Eye (tissue), 1 donor: ENCODE results near the gene MYF5.
A peak's percentile ranks its signal among the peaks of the same experiment; 100 is the strongest.
"Not testable (repeated sequence)": the region's sequence is repeated elsewhere in the genome, so short reads cannot be mapped to it uniquely, and the experiment has no call there.

ENCODE experiments used
- DNase-seq: peaks from one replicate; pipeline ENCODE4 v3.0.0-alpha.2; 2015

MYF5 gene

DNA sequence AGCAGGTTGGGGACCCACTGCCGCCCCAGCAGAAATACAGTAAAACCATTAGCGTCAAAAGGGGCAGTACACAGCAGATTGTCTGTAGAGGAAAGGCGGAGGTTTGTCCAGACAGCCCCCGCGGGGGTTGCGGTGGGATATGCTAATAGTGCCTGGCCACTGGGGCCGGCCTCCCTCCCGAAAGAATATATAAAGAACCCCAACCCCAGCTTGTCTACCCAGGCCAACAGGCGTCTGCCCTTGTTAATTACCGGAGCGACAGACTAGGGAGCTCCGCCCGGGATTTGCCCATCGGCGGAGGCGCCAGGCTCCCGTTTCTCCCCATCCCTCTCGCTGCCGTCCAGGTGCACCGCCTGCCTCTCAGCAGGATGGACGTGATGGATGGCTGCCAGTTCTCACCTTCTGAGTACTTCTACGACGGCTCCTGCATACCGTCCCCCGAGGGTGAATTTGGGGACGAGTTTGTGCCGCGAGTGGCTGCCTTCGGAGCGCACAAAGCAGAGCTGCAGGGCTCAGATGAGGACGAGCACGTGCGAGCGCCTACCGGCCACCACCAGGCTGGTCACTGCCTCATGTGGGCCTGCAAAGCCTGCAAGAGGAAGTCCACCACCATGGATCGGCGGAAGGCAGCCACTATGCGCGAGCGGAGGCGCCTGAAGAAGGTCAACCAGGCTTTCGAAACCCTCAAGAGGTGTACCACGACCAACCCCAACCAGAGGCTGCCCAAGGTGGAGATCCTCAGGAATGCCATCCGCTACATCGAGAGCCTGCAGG lies at the start of gene MYF5:
MYF5 (plus strand) TSS at position 217 of the 774 bp plus-strand sequence; CDS start at position 369, 152 bp downstream.
- peak; percentile 22 for DNase-seq

DNA sequence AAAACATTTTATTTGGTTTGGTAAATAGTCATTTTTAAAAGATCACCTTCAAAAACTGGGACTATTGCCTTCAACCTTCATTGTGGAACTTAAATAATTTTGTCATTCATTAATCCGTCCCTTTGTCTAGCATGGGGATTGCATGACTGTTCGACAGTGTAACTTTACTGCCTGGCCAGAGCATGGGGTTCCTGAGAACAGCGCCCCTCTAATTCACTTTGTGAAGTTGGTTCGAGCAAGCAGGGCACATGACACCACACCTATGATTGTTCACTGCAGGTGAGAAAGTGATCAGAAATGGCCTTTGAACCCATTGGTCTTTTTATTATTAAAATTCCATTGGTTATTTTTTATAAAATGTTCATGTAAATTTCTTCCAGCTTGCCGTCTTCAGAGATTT lies 46.5 kb upstream of the MYF5 start:
- no peak for DNase-seq

DNA sequence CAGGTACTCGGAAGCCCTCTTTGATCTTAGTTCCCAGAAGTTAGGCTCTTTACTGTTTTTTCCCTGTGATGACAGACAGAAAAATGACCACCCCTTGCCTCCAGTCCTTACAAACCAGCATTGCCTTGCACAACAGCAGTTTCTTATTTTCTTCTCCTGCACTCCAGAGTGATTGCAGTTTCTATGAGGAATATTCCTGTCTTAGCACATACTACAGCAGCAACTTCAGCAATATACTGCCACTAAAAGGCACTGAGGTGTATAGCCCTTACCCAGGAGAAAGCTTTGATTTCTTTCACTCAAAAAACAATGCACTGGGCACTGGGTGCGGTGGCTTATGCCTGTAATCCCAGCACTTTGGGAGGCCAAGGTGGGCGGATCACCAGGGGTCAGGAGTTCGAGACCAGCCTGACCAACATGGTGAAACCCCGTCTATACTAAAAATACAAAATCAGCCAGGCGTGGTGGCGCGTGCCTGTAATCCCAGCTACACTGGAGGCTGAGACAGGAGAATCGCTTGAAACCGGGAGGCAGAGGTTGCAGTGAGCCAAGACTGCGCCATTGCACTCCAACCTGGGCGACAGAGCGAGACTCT lies 40.6 kb upstream of the MYF5 start:
- DNase-seq = not testable (repeated sequence)

DNA sequence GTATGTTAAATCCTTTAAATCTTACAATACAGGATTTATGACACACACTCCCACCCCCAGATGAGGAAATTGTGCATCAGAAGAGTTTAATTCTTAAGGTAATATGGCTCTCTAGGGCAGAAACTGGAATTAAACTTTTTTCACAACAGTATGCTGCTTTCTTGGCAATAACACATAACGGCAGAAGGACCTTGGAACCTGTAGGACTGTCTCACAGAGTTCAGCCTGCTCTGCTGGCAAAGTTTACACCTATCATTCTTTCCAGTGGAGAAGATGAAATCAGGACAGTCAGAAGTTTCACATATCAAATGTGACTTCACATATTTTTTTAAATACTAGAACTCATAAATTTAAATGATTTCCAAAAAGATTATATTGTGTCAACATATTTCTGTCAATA lies 39.9 kb upstream of the MYF5 start:
- DNase-seq = no peak

DNA sequence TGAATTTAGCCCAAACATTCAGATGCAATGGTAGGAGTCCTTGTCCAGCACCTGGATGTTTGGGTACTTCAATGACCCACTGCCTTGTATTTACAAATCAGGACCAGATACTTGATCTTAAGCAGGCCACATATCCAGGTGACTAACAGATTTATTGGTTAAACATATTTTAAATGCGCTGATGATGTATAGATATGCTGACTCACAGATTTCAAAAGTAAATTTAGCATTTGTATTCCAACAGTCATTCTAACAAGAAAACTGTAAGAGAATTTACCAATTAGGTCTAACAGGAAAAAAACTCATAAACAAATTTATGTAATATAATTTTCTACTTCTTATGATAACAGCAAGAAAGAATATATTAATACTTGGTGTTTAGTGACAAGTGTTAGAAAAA lies 38.7 kb upstream of the MYF5 start:
- no peak for DNase-seq

DNA sequence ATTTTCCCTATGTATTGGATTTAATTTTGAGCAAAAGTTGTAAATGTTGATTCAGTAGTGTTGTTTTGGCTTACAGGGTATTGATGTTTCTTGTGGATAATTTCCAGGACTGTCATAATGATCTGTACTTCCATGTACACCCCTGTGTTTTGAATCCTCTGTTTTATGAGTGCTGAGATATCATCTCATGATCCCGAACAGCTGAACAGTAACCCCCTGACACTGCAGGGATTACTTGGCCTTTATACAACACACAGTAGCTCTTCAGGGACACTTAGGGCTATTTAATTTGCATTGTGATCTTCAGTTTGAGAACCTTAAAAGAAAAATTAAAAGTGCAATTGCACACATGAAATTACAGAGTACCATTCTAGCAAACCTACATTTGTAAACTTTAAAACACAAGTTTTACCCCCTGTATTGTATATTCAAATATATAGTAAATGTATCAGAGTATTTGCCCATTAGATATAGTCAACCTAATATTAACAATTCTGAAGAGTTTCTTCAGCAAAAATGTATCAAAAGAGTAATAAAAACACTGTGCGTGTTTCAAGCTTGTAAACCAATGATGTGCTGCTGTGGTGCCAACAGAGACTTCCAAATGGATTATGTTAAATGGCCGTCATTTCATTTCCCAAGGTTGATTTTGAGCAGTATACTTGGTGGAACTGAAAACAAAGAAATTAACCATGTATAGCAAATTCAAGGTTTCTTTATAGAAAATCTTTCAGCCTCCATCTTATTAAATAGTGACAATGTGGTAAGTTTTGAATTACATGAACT lies 37.2 kb upstream of the MYF5 start:
- no peak for DNase-seq

DNA sequence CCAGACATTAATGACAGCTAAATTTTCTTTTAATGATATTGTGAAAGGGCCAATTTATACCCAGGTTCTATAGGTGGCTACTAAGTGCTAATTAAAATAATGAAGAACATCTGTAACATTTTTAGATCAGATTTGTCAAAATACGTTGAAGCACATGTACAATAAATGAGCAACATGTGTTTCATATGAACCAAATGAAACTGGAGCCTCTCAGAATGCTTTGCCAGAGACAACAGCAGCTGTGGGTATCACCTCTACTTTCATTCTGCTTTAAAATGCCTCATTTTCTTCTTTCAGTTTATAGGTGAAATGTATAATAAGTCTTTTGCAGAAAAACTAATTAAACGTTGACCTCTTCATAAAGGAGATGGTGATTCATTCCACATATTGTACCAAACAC lies 35.4 kb upstream of the MYF5 start:
- peak; percentile 32 for DNase-seq

DNA sequence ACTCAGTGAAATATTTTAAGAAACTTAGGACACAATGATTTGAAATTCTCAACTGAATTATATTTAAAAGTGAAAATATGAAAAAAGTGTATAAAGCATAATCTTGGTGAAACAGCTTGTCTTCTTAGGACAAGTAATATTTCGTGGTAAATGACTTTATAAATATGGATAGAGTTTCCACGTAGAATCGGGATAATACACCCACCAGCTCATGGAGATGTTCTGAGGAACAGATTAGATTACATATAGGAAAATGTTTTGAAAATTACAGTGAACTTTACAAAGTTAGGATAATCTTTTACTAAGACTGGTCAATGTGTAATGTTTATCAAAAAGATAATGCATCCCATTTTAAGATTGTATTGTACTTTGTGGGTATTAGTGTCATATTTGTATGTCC lies 34.9 kb upstream of the MYF5 start:
- DNase-seq = no peak

DNA sequence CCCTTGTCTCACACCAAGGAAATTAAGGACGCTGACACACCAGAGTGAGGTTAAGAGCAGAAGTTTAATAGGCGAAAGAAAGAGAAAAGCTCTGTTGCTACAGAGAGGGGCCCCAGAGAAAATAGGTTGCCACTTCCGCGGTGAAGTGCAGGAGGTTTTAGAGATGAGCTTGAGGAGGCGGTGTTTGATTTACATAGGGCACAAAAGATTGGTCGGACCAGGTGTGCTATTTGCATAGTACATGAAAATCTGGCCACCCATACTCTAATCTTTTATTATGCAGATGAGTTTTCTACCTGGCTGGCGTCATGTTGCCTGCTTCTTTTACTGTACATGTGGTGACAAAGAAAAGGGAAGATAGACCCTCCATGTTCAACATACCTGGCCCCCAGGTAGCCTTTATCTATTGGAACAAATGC lies 32.6 kb upstream of the MYF5 start:
- DNase-seq = no peak

DNA sequence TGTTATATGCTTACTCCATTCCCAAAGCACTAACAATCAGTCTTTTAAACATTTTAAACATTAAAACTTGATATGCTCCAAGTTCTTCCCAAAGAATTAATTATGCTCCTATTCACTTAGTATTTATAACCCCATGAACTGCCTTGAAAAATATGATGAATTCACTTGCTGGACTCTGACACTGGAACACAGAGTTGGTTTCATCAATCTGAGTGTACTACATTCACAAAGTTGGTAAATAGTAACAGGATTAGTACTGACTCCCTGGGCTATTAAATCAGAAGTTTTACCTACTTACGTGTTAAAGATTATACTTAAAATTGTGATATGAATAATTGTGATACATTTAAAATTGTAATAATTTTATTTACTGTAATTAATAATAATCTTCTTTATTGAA lies 26.6 kb upstream of the MYF5 start:
- no peak for DNase-seq

DNA sequence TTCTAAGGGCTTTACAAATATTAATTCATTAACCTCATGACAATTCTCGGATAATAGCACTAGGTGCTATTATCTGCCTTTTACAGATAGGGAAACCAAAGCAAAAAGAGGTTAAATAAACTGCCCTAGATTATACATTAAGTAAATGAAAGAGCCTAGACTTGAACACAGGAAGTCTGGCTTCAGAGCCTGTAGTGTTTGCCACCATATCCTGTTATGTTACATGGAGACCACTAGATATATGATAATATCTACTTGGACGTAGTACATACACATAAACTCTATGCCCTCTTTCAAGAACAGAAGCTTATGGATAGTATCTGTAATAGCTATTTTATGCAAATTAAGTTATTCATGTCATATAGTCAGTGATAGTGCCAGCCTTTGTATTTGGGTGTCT lies 26.2 kb upstream of the MYF5 start:
- no peak for DNase-seq

DNA sequence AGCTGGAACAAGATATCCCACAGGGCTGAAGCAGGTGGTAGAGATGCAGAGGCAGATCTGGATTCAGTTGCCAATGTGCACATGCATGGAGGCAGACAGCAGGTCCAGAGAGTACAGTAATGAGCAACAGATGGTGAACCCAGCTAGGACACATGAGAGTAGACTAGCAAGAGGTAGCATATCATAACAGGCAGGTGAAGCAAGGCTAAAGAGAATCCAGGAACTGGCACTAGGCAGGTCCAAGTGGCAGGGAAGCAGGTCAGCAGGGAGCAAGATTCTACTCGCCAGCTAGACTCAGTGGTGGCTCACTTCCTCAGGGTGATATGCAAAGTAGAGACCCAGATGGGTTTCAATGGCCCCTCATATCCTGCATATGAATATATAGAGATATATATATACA lies 24.6 kb upstream of the MYF5 start:
- DNase-seq = no peak

DNA sequence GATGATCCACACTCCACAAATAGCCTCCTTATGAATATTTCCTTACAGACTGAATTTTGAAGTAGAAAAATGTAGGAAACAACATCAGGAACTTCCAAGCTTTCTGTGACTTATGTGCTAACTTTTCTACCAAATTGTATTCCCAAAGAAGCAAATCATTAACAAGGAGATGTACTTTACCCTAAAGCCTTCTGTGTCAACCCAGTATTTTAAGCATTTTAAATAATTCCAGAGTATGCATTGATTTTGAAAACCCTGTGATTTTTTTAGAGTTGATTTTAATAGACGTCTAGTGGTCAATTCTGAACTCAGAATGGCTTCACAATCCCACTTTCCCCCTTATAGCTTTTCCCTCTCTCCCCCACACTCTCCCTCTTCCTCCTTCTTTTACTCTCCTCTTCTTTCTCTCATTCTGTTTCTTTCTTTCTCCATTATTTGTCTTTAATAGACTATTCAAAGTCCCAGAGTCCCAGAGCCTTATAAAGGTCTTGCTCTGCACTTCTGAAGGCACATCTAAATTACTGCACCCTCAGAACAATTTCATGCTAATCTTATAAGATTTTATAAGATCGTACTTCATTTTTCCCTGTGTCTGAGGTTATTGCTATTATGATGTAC lies 19.3 kb upstream of the MYF5 start:
- no peak for DNase-seq

DNA sequence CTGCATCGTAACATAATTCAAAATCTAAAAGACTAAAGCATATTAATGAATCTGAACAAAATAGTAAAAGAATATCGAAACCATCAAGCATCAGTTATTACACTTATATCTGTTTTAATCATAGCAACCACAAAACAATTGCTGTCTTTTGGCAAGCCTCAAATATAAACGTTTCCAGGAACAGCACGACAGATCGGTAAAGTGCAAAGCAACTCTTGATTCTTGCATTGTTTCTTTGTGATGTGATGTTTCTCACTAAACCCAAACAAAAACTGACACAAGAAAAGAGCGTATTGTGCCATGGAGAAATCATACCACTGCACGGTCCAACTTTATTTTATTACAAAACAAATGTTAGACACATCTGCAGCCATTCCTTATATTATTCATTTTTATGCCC lies 18.5 kb upstream of the MYF5 start:
- DNase-seq = no peak

DNA sequence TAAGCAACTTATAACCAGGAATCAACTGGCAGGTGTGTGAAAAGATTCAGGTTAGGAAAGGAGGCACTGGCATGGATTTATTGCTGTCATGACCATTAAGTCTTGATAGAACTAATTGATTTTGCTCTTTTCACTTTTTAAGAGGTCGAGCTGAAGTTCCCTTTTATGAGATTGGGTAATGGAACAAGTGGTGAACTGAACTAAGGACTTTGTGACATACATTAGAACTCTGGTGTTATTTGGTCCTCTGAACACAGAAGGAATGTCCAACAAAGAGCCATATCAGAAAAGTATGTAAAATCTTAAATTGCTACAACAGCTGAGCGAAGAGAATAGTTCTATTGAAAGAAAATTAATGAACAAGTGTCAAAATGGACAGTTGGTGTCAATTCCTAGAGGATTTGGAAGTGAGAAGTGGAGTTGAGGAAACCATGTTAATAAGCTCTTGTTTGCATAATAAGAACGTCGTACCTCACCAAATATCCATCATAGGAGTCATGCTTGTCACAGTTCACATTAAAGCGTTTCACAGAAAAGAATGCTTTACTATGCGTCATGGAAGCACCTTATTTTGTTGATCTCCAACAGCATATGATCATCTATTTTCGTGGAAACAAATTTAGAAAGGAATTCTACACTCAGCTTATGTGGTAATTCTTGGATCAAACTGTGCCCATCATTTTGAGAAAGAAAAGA lies 17.7 kb upstream of the MYF5 start:
- no peak for DNase-seq

DNA sequence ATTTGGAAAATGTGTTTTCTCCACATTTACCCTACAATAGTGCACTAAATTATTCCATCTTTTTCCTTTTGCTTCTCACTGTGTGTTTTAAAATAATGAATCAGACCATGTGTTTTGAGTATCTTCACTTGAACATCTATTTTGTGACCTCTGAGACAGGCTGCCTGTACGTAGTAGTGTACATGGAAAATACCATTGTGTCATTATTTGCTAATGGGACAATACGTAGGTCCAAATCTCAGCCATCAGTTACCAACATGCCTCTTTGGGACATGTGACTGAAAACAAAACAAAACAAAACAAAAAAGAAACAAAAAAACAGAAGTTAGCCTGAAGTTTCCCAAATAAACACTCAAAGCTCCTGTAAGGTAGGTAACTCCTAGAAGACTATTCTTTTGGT lies 16.4 kb upstream of the MYF5 start:
- DNase-seq = no peak

DNA sequence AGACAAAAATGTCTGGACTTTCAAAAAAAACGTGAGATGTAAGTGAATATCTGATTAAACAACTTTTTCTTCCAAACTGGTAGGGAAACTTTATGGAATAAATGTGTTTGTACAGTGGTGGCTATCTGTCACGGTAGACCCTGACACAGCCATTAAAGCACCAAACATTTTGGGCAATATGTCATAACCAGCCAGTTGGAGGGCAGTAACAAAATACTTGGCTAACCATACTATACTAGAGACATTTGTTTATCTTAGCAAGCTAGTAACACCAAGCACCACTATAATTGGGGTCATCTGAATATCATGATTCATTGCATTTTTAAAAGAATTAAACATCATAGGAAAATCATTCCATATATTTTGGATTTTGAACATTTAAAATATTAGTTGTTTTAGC lies 15.3 kb upstream of the MYF5 start:
- DNase-seq = no peak

DNA sequence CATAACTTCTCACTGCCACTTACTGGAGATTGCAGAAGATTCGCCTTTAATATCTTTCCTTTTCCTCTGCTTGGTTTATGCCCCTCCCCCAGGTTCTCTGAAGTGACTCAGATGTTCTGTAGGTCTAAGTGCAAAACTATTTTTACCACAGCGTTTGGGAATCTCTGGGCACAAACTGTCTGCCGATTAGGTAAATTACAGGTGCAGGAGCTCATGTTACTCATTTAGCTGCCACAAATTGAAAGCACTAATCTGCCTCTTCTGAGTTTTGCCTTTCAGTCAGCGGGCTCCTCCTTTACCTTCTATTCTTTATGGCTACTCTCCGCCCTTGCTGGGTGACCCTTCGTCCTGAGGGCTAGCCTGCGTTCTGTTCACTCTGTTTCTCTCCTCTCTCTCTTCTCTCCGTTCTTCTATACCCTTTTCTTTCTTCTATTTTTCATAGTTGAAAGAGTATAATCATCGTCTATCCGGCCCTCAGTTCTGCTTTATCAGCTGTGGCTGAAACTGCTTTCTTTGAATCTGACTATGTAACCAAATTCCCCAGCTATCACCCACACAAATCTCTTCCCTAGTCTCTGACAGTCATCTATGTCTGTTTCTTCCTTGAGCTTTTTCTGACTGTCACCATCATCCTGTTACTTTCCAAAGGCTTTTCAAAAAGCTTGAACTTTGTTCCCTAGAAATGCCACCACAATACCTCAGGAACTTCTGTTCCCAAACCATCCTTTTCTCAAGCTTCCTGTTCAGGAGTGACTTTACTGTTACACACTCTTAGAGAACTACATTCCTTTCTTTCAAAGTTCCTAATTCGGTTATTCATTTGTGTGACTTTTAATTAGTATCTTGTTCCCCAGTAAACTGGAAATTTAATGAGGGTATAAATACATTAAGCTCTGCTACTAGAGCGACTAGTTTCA lies 13.6 kb upstream of the MYF5 start:
- DNase-seq = no peak

DNA sequence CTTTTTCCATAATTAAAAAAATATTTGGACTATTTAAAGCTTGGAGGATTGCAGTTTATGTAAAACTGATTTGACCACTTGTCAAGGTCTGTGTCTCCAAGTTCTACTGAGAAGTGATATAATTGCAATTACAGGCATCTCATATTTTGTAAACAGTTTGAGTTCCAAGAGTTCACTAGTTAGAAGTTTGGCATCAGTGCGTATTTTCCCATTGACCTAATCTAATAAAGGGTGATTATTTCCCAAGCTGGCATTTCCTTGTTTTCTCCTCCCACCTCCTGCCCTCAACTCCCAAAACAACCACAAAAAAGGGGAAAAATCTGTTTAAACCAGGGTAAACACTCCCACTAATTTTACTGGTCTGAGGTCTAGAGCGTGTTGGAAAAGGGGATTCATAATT lies 12.3 kb upstream of the MYF5 start:
- no peak for DNase-seq

DNA sequence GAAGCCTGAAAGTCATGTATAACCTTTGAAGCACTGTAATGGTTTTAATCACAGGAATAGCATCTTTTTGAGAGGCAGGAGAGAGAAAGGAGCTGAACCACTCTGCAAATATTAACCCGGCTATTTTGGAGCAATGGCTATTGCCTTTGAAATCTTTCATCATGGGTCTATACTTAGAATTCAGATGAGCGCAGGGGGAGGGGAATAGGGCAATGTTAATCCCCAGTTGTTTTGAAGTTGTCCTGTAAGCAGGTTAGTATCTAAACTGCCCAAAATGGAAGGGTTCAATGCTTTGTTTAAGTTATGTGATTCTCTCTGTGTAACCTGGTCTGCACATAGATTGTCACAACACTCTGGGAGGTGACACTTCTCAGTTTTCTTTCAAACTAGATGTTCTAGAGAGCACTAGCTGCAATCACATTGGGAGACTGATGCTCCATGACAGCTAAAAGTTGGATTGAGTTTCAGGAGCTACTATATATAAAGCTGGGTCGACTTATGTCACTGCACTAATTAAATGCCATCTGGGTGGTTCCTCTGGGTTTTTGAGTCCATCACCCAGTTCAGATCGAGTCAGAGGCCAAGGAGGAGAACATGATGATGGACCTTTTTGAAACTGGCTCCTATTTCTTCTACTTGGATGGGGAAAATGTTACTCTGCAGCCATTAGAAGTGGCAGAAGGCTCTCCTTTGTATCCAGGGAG lies 9.4 kb upstream of the MYF5 start, which contains the start of gene MYF6:
MYF6 (plus strand) TSS at position 509 of the 704 bp plus-strand sequence; CDS start at position 595, 86 bp downstream.
- DNase-seq = no peak

DNA sequence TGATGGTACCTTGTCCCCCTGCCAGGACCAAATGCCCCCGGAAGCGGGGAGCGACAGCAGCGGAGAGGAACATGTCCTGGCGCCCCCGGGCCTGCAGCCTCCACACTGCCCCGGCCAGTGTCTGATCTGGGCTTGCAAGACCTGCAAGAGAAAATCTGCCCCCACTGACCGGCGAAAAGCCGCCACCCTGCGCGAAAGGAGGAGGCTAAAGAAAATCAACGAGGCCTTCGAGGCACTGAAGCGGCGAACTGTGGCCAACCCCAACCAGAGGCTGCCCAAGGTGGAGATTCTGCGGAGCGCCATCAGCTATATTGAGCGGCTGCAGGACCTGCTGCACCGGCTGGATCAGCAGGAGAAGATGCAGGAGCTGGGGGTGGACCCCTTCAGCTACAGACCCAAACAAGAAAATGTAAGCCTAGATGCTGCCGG lies 8.9 kb upstream of the MYF5 start:
- peak; percentile 65 for DNase-seq
